HL-60 (cell line): ENCODE measurements around the gene LRRC49.

Experiments
- POLR2AphosphoS5 ChIP-seq: IDR thresholded peaks from 2 replicates; pipeline ENCODE4 v1.6.1; 2012; ENCODE audit warnings: low read depth
- TF ChIP-seq, protein P1 (sequence below): IDR thresholded peaks from one replicate; pipeline ENCODE4 v1.5.1; 2011; ENCODE audit warnings: low read length, control low read depth, inconsistent platforms; ENCODE audit not compliant: insufficient read depth

DNA sequence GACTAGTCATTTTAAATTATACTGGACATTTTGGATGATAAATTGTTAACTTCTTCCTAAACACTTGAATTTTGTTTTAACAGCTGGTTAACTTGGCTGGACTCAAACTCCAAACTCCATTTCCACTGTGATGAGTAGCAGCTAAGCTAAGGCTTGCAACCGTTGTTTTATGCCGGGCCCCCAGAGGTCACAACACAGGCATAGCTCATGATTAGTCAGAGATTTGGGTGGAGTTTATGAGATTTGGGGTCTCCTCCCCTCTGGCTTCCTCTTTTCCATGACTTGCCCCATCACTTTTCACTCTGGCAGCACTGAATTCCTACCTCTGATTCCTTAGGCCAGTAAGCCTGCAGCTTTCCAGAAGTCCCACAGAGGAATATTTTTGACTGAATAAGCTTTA, 13.2 kb upstream of the LRRC49 start:
- TF ChIP-seq, protein P1, sequence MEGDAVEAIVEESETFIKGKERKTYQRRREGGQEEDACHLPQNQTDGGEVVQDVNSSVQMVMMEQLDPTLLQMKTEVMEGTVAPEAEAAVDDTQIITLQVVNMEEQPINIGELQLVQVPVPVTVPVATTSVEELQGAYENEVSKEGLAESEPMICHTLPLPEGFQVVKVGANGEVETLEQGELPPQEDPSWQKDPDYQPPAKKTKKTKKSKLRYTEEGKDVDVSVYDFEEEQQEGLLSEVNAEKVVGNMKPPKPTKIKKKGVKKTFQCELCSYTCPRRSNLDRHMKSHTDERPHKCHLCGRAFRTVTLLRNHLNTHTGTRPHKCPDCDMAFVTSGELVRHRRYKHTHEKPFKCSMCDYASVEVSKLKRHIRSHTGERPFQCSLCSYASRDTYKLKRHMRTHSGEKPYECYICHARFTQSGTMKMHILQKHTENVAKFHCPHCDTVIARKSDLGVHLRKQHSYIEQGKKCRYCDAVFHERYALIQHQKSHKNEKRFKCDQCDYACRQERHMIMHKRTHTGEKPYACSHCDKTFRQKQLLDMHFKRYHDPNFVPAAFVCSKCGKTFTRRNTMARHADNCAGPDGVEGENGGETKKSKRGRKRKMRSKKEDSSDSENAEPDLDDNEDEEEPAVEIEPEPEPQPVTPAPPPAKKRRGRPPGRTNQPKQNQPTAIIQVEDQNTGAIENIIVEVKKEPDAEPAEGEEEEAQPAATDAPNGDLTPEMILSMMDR, result no peak
- no peak for TF ChIP-seq POLR2AphosphoS5
